Activated CD4-positive, alpha-beta T cell treated with anti-CD3 and anti-CD28 coated beads, Interleukin-2, amount 50 U/mL, for 16 hours (primary cell): ENCODE results near the gene ASB1.
A peak's percentile ranks its signal among the peaks of the same experiment; 100 is the strongest.
"Not testable (repeated sequence)": the region's sequence is repeated elsewhere in the genome, so short reads cannot be mapped to it uniquely, and the experiment has no call there.

Experiments
- DNase-seq: peaks from one replicate; pipeline ENCODE4 v3.0.0-alpha.2; 2020

The ASB1 gene

GRCh38 chr2:238424313-238424700 is 2.4 kb upstream of the ASB1 start:
- no peak for DNase-seq

- no peak for DNase-seq
These were observed 1.2 kb upstream of the ASB1 start for GRCh38 chr2:238425505-238425978.

GRCh38 chr2:238425979-238426567 is 654 bp upstream of the ASB1 start:
- no peak for DNase-seq

- DNase-seq, result no peak
These were observed 872 bp downstream of the ASB1 start for GRCh38 chr2:238427435-238428162.

GRCh38 chr2:238428866-238429265 is 2.1 kb downstream of the ASB1 start:
- no peak for DNase-seq

GRCh38 chr2:238430781-238431180 is 4.1 kb downstream of the ASB1 start:
- DNase-seq, result no peak

GRCh38 chr2:238431456-238431855 is 4.7 kb downstream of the ASB1 start:
- no peak for DNase-seq

- DNase-seq, result no peak
These were observed 6.7 kb downstream of the ASB1 start for GRCh38 chr2:238433300-238433915.

- no peak for DNase-seq
These were observed 7.5 kb downstream of the ASB1 start for GRCh38 chr2:238433941-238434845.

- no peak for DNase-seq
These were observed 8.4 kb downstream of the ASB1 start for GRCh38 chr2:238434846-238435751.

GRCh38 chr2:238435752-238436096 is 9.0 kb downstream of the ASB1 start:
- no peak for DNase-seq

- DNase-seq, result peak; percentile 85
These were observed 12.4 kb downstream of the ASB1 start for GRCh38 chr2:238438856-238439849.

GRCh38 chr2:238439917-238440316 is 13.2 kb downstream of the ASB1 start:
- peak; percentile 51 for DNase-seq

GRCh38 chr2:238440331-238440730 is 13.6 kb downstream of the ASB1 start:
- DNase-seq, result no peak

GRCh38 chr2:238440767-238441166 is 14.0 kb downstream of the ASB1 start:
- DNase-seq, result no peak

GRCh38 chr2:238441262-238442114 is 14.8 kb downstream of the ASB1 start:
- no peak for DNase-seq

GRCh38 chr2:238442257-238442656 is 15.5 kb downstream of the ASB1 start:
- DNase-seq, result not testable (repeated sequence)

- no peak for DNase-seq
These were observed 17.5 kb downstream of the ASB1 start for GRCh38 chr2:238444242-238444641.

- no peak for DNase-seq
These were observed 18.9 kb downstream of the ASB1 start for GRCh38 chr2:238445409-238446190.
